MM.1S (cell line): ENCODE measurements around the gene SPPL2C.

Source experiments
- DNase-seq: peaks from one replicate; pipeline ENCODE4 v3.0.0-alpha.2; 2015
- H2AFZ ChIP-seq: fragments of 300-600 bp; sonication (generic); 2 replicates; pipeline ENCODE4 v1.6.0; 2016; ENCODE audit warnings: antibody characterized with exemption, low read length
- H3F3A ChIP-seq: fragments of 300-600 bp; sonication (generic); 2 replicates; pipeline ENCODE4 v1.6.1; 2016; ENCODE audit warnings: mild to moderate bottlenecking, antibody characterized with exemption, low read length, moderate library complexity, mixed read lengths; ENCODE audit not compliant: insufficient read depth
- H3K27ac ChIP-seq: fragments of 300-600 bp; sonication (generic); 2 replicates; pipeline ENCODE4 v1.5.1; 2016; ENCODE audit warnings: mild to moderate bottlenecking, low read length
- H3K27me3 ChIP-seq: fragments of 300-600 bp; sonication (generic); replicated peaks from 2 replicates; pipeline ENCODE4 v1.6.0; 2016; ENCODE audit warnings: low read length; ENCODE audit not compliant: insufficient read depth
- H3K36me3 ChIP-seq: fragments of 300-600 bp; sonication (generic); replicated peaks from 2 replicates; pipeline ENCODE4 v1.6.1; 2016; ENCODE audit warnings: mild to moderate bottlenecking, low read length, mixed read lengths; ENCODE audit not compliant: insufficient read depth
- H3K4me1 ChIP-seq: fragments of 300-600 bp; sonication (generic); 2 replicates; pipeline ENCODE4 v1.6.1; 2016; ENCODE audit warnings: low read length, mixed read lengths
- H3K4me2 ChIP-seq: fragments of 300-600 bp; sonication (generic); 2 replicates; pipeline ENCODE4 v1.6.0; 2016; ENCODE audit warnings: low read depth, low read length
- H3K4me3 ChIP-seq: fragments of 300-600 bp; sonication (generic); 2 replicates; pipeline ENCODE4 v1.5.1; 2016; ENCODE audit warnings: low read length, mixed read lengths
- H3K79me2 ChIP-seq: fragments of 300-600 bp; sonication (generic); 2 replicates; pipeline ENCODE4 v1.6.1; 2016; ENCODE audit warnings: mixed run types, low read length, mixed read lengths
- H3K9ac ChIP-seq: fragments of 300-600 bp; sonication (generic); 2 replicates; pipeline ENCODE4 v1.6.1; 2016; ENCODE audit warnings: low read length, mixed read lengths
- H3K9me2 ChIP-seq: fragments of 300-600 bp; sonication (generic); replicated peaks from 2 replicates; pipeline ENCODE4 v1.6.1; 2016; ENCODE audit warnings: mild to moderate bottlenecking, low read length, mixed read lengths; ENCODE audit not compliant: insufficient read depth
- H3K9me3 ChIP-seq: fragments of 300-600 bp; sonication (generic); replicated peaks from 2 replicates; pipeline ENCODE4 v1.6.1; 2016; ENCODE audit warnings: mild to moderate bottlenecking, low read length, mixed read lengths; ENCODE audit not compliant: insufficient read depth
- H4K20me1 ChIP-seq: fragments of 300-600 bp; sonication (generic); 2 replicates; pipeline ENCODE4 v1.6.1; 2016; ENCODE audit warnings: mild to moderate bottlenecking, low read length, moderate library complexity, mixed read lengths; ENCODE audit not compliant: insufficient read depth
- EZH2 ChIP-seq: fragments of 300-600 bp; sonication (generic); optimal IDR thresholded peaks from 2 replicates; pipeline ENCODE3; 2017; ENCODE audit warnings: low read depth, mild to moderate bottlenecking, antibody characterized with exemption, low read length, mixed read lengths
- EZH2phosphoT487 ChIP-seq: fragments of 300-600 bp; sonication (generic); IDR thresholded peaks from 2 replicates; pipeline ENCODE4 v1.6.1; 2018; ENCODE audit warnings: antibody characterized with exemption, low read length
- TF ChIP-seq, protein P1 (sequence below): fragments of 300-600 bp; sonication (generic); IDR thresholded peaks from 2 replicates; pipeline ENCODE4 v1.5.1; 2016; ENCODE audit warnings: antibody characterized with exemption, low read length, mixed read lengths

The SPPL2C gene

DNA sequence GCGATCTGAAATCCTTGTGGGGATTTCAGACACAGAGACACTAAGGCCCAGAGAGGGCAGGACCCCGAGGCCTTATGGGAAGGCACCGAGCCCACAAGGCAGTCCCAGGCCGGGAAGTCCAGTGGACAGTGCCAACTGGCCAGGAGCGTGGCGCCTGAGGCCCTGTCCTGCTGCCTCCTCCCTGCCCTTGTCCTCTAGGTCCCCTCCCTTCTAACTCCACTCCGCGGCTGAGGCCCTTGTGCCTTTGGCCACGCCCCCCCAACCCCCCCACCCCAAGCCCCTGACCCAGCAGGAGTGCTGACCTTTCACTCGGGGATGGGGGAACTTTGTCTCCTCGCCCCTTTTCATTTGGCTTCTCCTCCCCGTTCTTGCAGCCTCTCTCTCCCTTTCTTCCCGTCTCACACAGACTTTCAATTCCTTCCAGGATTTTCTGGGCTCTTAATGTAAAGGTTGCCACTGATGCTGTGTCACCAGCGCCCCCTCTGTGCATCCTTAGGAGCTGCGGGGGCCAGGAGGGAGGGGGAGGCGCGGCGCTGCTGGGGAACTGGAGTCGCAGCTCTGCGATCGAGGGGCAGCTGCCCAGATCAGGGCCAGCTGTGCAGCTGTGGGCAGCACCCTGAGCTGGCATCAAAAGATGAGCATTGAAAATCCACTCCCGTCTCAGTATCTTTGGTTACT lies 31.5 kb upstream of the SPPL2C start:
- no peaks in the 10 kb centered on the region for H4K20me1 ChIP-seq
- H3K9ac ChIP-seq: no peak overlapping the region
- peaks cover 38% of the 10 kb centered on the region for H3K27me3 ChIP-seq
- no peaks in the 10 kb centered on the region for H3K36me3 ChIP-seq
- no peaks in the 10 kb centered on the region for H3K79me2 ChIP-seq
- H3K27ac ChIP-seq: no peak overlapping the region
- TF ChIP-seq EZH2: no peak
- TF ChIP-seq, protein P1, sequence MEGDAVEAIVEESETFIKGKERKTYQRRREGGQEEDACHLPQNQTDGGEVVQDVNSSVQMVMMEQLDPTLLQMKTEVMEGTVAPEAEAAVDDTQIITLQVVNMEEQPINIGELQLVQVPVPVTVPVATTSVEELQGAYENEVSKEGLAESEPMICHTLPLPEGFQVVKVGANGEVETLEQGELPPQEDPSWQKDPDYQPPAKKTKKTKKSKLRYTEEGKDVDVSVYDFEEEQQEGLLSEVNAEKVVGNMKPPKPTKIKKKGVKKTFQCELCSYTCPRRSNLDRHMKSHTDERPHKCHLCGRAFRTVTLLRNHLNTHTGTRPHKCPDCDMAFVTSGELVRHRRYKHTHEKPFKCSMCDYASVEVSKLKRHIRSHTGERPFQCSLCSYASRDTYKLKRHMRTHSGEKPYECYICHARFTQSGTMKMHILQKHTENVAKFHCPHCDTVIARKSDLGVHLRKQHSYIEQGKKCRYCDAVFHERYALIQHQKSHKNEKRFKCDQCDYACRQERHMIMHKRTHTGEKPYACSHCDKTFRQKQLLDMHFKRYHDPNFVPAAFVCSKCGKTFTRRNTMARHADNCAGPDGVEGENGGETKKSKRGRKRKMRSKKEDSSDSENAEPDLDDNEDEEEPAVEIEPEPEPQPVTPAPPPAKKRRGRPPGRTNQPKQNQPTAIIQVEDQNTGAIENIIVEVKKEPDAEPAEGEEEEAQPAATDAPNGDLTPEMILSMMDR: no peak
- no peak for TF ChIP-seq EZH2phosphoT487
- no peak overlapping the region for H3K4me2 ChIP-seq
- H3F3A ChIP-seq: no peaks in the 10 kb centered on the region
- no peaks in the 10 kb centered on the region for H3K9me2 ChIP-seq
- no peaks in the 10 kb centered on the region for H3K4me1 ChIP-seq
- no peak overlapping the region for H2AFZ ChIP-seq
- H3K4me3 ChIP-seq: no peak overlapping the region
- DNase-seq: no peak
- no peaks in the 10 kb centered on the region for H3K9me3 ChIP-seq

- no peaks in the 10 kb centered on the region for H3K36me3 ChIP-seq
- H3K4me2 ChIP-seq: no peak overlapping the region
- H3K4me3 ChIP-seq: no peak overlapping the region
- no peaks in the 10 kb centered on the region for H4K20me1 ChIP-seq
- no peaks in the 10 kb centered on the region for H3K9me2 ChIP-seq
- no peak for DNase-seq
- no peaks in the 10 kb centered on the region for H3K79me2 ChIP-seq
- peaks cover 32% of the 10 kb centered on the region for H3K27me3 ChIP-seq
- H3F3A ChIP-seq: no peaks in the 10 kb centered on the region
- no peaks in the 10 kb centered on the region for H3K9me3 ChIP-seq
- no peak overlapping the region for H3K9ac ChIP-seq
- H2AFZ ChIP-seq: no peak overlapping the region
- no peak for TF ChIP-seq EZH2phosphoT487
- TF ChIP-seq EZH2: no peak
- TF ChIP-seq, protein P1: no peak
- no peaks in the 10 kb centered on the region for H3K4me1 ChIP-seq
- no peak overlapping the region for H3K27ac ChIP-seq
Observed at GRCh38 chr17:45814622-45815606, 29.8 kb upstream of the SPPL2C start.

DNA sequence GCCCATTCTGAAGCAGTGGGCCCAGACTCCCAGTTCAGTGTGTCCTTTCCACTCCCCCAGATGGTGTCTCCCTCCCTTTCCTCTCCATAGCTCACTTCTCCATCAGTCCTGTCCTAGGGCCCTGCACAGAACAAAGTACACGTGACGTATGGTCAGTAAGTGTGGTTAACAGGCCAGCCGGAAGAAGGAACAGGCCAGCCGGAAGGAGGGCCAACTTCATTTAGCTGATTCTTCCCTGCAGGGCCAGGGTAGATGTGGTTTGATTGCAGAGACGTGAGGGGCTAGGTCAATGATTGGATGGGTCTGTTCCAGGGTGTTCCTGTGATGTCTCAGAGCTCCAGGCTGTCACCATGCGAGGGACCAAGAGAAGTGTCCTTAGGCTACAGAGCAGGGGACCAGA lies 28.9 kb upstream of the SPPL2C start:
- Histone ChIP-seq H2AFZ (no peak overlapping the region), H3F3A (no peaks in the 10 kb centered on the region), H3K9ac (no peak overlapping the region), H3K27ac (no peak overlapping the region), H3K4me2 (no peak overlapping the region), H3K27me3 (peaks cover 35% of the 10 kb centered on the region), H3K36me3 (no peaks in the 10 kb centered on the region), H3K9me3 (no peaks in the 10 kb centered on the region), H3K4me1 (no peaks in the 10 kb centered on the region), H3K79me2 (no peaks in the 10 kb centered on the region), H3K9me2 (no peaks in the 10 kb centered on the region), H3K4me3 (no peak overlapping the region), H4K20me1 (no peaks in the 10 kb centered on the region)
- no peak for DNase-seq
- TF ChIP-seq EZH2 (no peak), EZH2phosphoT487 (no peak)
- TF ChIP-seq, protein P1: no peak
